ENCODE data around the gene APOBEC3G.

Gene APOBEC3G

DNA sequence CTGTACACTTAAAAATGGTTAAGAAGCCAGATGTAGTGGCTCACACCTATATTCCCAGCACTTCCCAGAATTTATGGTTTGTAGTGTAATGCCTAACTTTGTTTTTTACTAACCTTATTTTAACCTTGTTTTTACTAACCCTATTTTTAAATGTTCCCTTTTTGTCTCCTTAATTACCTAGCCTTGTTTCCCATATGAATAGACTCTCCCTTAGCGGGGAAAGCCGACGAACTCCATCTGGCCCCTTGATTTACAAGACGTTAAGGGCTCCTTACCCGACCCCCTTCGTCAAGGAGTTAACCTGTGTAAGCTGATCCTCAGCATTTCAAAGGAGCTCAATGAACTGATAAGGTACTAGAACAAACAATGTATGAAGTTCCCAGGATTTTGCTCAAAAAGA, 37.0 kb downstream of the APOBEC3G start:
- ATAC-seq, result no peak
- no peak for TF ChIP-seq ZNF8 (CRISPR knock-in tag; IDR thresholded peaks at IDR 0.05)
- no peak for TF ChIP-seq POU6F1 (CRISPR knock-in tag; IDR thresholded peaks at IDR 0.05; ENCODE audit: borderline replicate concordance, low read depth)
- TF ChIP-seq, protein P1, sequence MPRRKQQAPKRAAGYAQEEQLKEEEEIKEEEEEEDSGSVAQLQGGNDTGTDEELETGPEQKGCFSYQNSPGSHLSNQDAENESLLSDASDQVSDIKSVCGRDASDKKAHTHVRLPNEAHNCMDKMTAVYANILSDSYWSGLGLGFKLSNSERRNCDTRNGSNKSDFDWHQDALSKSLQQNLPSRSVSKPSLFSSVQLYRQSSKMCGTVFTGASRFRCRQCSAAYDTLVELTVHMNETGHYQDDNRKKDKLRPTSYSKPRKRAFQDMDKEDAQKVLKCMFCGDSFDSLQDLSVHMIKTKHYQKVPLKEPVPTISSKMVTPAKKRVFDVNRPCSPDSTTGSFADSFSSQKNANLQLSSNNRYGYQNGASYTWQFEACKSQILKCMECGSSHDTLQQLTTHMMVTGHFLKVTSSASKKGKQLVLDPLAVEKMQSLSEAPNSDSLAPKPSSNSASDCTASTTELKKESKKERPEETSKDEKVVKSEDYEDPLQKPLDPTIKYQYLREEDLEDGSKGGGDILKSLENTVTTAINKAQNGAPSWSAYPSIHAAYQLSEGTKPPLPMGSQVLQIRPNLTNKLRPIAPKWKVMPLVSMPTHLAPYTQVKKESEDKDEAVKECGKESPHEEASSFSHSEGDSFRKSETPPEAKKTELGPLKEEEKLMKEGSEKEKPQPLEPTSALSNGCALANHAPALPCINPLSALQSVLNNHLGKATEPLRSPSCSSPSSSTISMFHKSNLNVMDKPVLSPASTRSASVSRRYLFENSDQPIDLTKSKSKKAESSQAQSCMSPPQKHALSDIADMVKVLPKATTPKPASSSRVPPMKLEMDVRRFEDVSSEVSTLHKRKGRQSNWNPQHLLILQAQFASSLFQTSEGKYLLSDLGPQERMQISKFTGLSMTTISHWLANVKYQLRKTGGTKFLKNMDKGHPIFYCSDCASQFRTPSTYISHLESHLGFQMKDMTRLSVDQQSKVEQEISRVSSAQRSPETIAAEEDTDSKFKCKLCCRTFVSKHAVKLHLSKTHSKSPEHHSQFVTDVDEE (CRISPR knock-in tag; IDR thresholded peaks at IDR 0.05), result no peak
- TF ChIP-seq ISL1 (CRISPR knock-in tag; IDR thresholded peaks at IDR 0.05), result no peak
- TF ChIP-seq PPARA (CRISPR knock-in tag; IDR thresholded peaks at IDR 0.05; ENCODE audit: borderline replicate concordance), result no peak
- no peak for TF ChIP-seq ZFP3 (CRISPR knock-in tag; IDR thresholded peaks at IDR 0.05)
- TF ChIP-seq, protein P2, sequence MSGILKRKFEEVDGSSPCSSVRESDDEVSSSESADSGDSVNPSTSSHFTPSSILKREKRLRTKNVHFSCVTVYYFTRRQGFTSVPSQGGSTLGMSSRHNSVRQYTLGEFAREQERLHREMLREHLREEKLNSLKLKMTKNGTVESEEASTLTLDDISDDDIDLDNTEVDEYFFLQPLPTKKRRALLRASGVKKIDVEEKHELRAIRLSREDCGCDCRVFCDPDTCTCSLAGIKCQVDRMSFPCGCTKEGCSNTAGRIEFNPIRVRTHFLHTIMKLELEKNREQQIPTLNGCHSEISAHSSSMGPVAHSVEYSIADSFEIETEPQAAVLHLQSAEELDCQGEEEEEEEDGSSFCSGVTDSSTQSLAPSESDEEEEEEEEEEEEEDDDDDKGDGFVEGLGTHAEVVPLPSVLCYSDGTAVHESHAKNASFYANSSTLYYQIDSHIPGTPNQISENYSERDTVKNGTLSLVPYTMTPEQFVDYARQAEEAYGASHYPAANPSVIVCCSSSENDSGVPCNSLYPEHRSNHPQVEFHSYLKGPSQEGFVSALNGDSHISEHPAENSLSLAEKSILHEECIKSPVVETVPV (CRISPR knock-in tag; IDR thresholded peaks at IDR 0.05), result no peak

GRCh38 chr22:39115570-39115969, 38.5 kb downstream of the APOBEC3G start:
- no peak for ATAC-seq
- TF ChIP-seq ESRRG (CRISPR knock-in tag; IDR thresholded peaks at IDR 0.05) (no peak), ZC3H10 (CRISPR knock-in tag; IDR thresholded peaks at IDR 0.05) (no peak), PPARA (CRISPR knock-in tag; IDR thresholded peaks at IDR 0.05; ENCODE audit: borderline replicate concordance) (no peak)
- TF ChIP-seq, protein P3, sequence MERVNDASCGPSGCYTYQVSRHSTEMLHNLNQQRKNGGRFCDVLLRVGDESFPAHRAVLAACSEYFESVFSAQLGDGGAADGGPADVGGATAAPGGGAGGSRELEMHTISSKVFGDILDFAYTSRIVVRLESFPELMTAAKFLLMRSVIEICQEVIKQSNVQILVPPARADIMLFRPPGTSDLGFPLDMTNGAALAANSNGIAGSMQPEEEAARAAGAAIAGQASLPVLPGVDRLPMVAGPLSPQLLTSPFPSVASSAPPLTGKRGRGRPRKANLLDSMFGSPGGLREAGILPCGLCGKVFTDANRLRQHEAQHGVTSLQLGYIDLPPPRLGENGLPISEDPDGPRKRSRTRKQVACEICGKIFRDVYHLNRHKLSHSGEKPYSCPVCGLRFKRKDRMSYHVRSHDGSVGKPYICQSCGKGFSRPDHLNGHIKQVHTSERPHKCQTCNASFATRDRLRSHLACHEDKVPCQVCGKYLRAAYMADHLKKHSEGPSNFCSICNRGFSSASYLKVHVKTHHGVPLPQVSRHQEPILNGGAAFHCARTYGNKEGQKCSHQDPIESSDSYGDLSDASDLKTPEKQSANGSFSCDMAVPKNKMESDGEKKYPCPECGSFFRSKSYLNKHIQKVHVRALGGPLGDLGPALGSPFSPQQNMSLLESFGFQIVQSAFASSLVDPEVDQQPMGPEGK (CRISPR knock-in tag; IDR thresholded peaks at IDR 0.05; ENCODE audit: borderline replicate concordance), result no peak

GRCh38 chr22:39115977-39116621, 39.0 kb downstream of the APOBEC3G start:
- TF ChIP-seq, protein P1 (CRISPR knock-in tag; IDR thresholded peaks at IDR 0.05), result no peak
- TF ChIP-seq ZNF70 (CRISPR knock-in tag; IDR thresholded peaks at IDR 0.05) (no peak), ARNTL (CRISPR knock-in tag; IDR thresholded peaks at IDR 0.05; ENCODE audit: borderline replicate concordance, low read depth) (no peak), OSR1 (CRISPR knock-in tag; IDR thresholded peaks at IDR 0.05) (no peak), TCF4 (CRISPR knock-in tag; IDR thresholded peaks at IDR 0.05; ENCODE audit: borderline replicate concordance) (no peak), GLIS3 (CRISPR knock-in tag; IDR thresholded peaks at IDR 0.05) (no peak), TOX (CRISPR knock-in tag; IDR thresholded peaks at IDR 0.05; ENCODE audit: borderline replicate concordance) (no peak)
- no peak for ATAC-seq

Data from SK-N-SH treated with all-trans-retinoic acid at 6 μM for 48 hours (cell line).